NCI-H2196 (cell line): ENCODE measurements around the gene OR1N2.
"Not testable (repeated sequence)": the region's sequence is repeated elsewhere in the genome, so short reads cannot be mapped to it uniquely, and the experiment has no call there.

Experiments used
- DNase-seq: peaks from one replicate; lab custom pipeline; 2025; ENCODE audit not compliant: unreplicated experiment; lab: John Stamatoyannopoulos, UW

OR1N2 gene

GRCh38 chr9:122552812-122553211, at the start of gene OR1N2:
TSS of gene OR1N2 (plus strand) at chr9:122553112. CDS start at chr9:122553212, 100 bp downstream.
- DNase-seq = no peak

- DNase-seq = no peak
Measured at GRCh38 chr9:122506964-122507363, 45.9 kb upstream of the OR1N2 start.

- no peak for DNase-seq
Measured at GRCh38 chr9:122510502-122510901, 42.4 kb upstream of the OR1N2 start, which contains the start of gene OR1J2. TSS of gene OR1J2 (plus strand) at chr9:122510802. CDS start at chr9:122510802, 0 bp downstream.

- no peak for DNase-seq
Measured at GRCh38 chr9:122518226-122518625, 34.7 kb upstream of the OR1N2 start.

GRCh38 chr9:122518841-122519240, 34.1 kb upstream of the OR1N2 start, which contains the start of gene OR1J4:
TSS of gene OR1J4 (plus strand) at chr9:122519141. CDS start at chr9:122519141, 0 bp downstream.
- DNase-seq = no peak

GRCh38 chr9:122519376-122519775, 33.5 kb upstream of the OR1N2 start:
- DNase-seq = no peak

GRCh38 chr9:122526602-122527001, 26.3 kb upstream of the OR1N2 start:
- DNase-seq = no peak

- no peak for DNase-seq
Measured at GRCh38 chr9:122527193-122527592, 25.7 kb upstream of the OR1N2 start, which contains the start of gene OR1N1. TSS of gene OR1N1 (minus strand) at chr9:122527293. CDS start at chr9:122527293, 0 bp downstream.

GRCh38 chr9:122531157-122531556, 21.8 kb upstream of the OR1N2 start:
- DNase-seq = not testable (repeated sequence)

GRCh38 chr9:122536134-122536533, 16.8 kb upstream of the OR1N2 start:
- DNase-seq = no peak

GRCh38 chr9:122537066-122537465, 15.8 kb upstream of the OR1N2 start:
- DNase-seq = not testable (repeated sequence)

GRCh38 chr9:122538757-122539156, 14.2 kb upstream of the OR1N2 start:
- no peak for DNase-seq

GRCh38 chr9:122546196-122546595, 6.7 kb upstream of the OR1N2 start:
- DNase-seq = no peak

GRCh38 chr9:122551371-122551770, 1.5 kb upstream of the OR1N2 start:
- DNase-seq = no peak

GRCh38 chr9:122561446-122561845, 8.5 kb downstream of the OR1N2 start:
- no peak for DNase-seq

GRCh38 chr9:122562134-122562760, 9.3 kb downstream of the OR1N2 start:
- DNase-seq = no peak

GRCh38 chr9:122567901-122568300, 15.0 kb downstream of the OR1N2 start:
- no peak for DNase-seq

- DNase-seq = no peak
Measured at GRCh38 chr9:122572456-122572855, 19.5 kb downstream of the OR1N2 start.

- no peak for DNase-seq
Measured at GRCh38 chr9:122579874-122580273, 27.0 kb downstream of the OR1N2 start.

- DNase-seq = no peak
Measured at GRCh38 chr9:122580360-122580759, 27.4 kb downstream of the OR1N2 start.

GRCh38 chr9:122583284-122583683, 30.4 kb downstream of the OR1N2 start, which contains the start of gene OR1L8:
TSS of gene OR1L8 (minus strand) at chr9:122583384. CDS start at chr9:122568477, 14,907 bp downstream.
- not testable (repeated sequence) for DNase-seq
